PC-3 (cell line): ENCODE results near the gene DET1.
"Not testable (repeated sequence)": the region's sequence is repeated elsewhere in the genome, so short reads cannot be mapped to it uniquely, and the experiment has no call there.

Source experiments
- CTCF ChIP-seq: fragments of 300-600 bp; sonication (generic); conservative IDR thresholded peaks from 2 replicates; pipeline ENCODE4 v1.5.1; 2017; ENCODE audit warnings: antibody characterized with exemption, low read depth, mild to moderate bottlenecking, low read length
- EZH2 ChIP-seq: fragments of 300-600 bp; sonication (generic); IDR thresholded peaks from one replicate; pipeline ENCODE4 v1.6.1; 2017; ENCODE audit warnings: antibody characterized with exemption, mild to moderate bottlenecking, low read length; ENCODE audit not compliant: unreplicated experiment

GRCh38 chr15:88558026-88558425 is 11.5 kb upstream of the DET1 start:
- TF ChIP-seq EZH2, CTCF: not testable (repeated sequence)
